A673 (cell line): Measurements from ENCODE around the gene SH2D2A. TPM values are rescaled to one million over a fixed set of nuclear protein-coding genes. Genes with fewer than 3 reads are reported as not detected.

ENCODE experiments used
- BruUV-seq: library from RNA; stranded (reverse); fragments of 400-500 nt; replicated peaks from 2 replicates; lab custom pipeline; 2021; lab: Mats Ljungman, UMichigan
- CTCF ChIA-PET: fragments of 300-600 bp; sonication (Branson Sonifier 250); formaldehyde crosslinking; loops from one replicate; lab custom pipeline; 2022; ENCODE audit warnings: antibody characterized with exemption; lab: Charles Lee
- POLR2A ChIA-PET: fragments of 300-600 bp; sonication (Branson Sonifier 250); formaldehyde crosslinking; loops from one replicate; lab custom pipeline; 2022; ENCODE audit warnings: antibody characterized with exemption; ENCODE audit not compliant: low non-redundant PET; lab: Charles Lee
- DNase-seq: peaks from one replicate; pipeline ENCODE4 v3.0.0-alpha.2; 2015; ENCODE audit warnings: low spot score
- H3K27ac ChIP-seq: fragments of 200-600 bp; sonication (generic); 2 replicates; pipeline ENCODE4 v1.5.1; 2016; ENCODE audit warnings: mixed run types, low read depth, mild to moderate bottlenecking, mixed read lengths, antibody characterized with exemption, low read length; ENCODE audit not compliant: poor library complexity, severe bottlenecking
- H3K27me3 ChIP-seq: fragments of 200-600 bp; sonication (generic); replicated peaks from 2 replicates; pipeline ENCODE4 v1.6.1; 2017; ENCODE audit warnings: mixed run types, low read depth, mild to moderate bottlenecking, mixed read lengths, antibody characterized with exemption, low read length; ENCODE audit not compliant: insufficient read depth, poor library complexity
- H3K36me3 ChIP-seq: fragments of 200-600 bp; sonication (generic); 2 replicates; pipeline ENCODE4 v1.6.1; 2016; ENCODE audit warnings: mixed run types, mild to moderate bottlenecking, mixed read lengths, antibody characterized with exemption, low read length; ENCODE audit not compliant: insufficient read depth, poor library complexity, severe bottlenecking
- H3K4me1 ChIP-seq: fragments of 200-600 bp; sonication (generic); 2 replicates; pipeline ENCODE4 v1.6.1; 2017; ENCODE audit warnings: mixed run types, mild to moderate bottlenecking, mixed read lengths, antibody characterized with exemption, low read length; ENCODE audit not compliant: insufficient read depth, poor library complexity, severe bottlenecking
- H3K4me3 ChIP-seq: fragments of 200-600 bp; sonication (generic); 2 replicates; pipeline ENCODE4 v1.5.1; 2016; ENCODE audit warnings: low read depth, mixed run types, mild to moderate bottlenecking, mixed read lengths, low read length; ENCODE audit not compliant: poor library complexity, severe bottlenecking
- H3K9me3 ChIP-seq: fragments of 200-600 bp; sonication (generic); 2 replicates; pipeline ENCODE4 v1.6.1; 2016; ENCODE audit warnings: mixed run types, low read depth, mild to moderate bottlenecking, mixed read lengths, antibody characterized with exemption, low read length; ENCODE audit not compliant: poor library complexity, severe bottlenecking
- EZH2 ChIP-seq: fragments of 200-600 bp; sonication (generic); IDR thresholded peaks from 2 replicates; pipeline ENCODE4 v1.6.1; 2017; ENCODE audit warnings: borderline replicate concordance, low read depth, mild to moderate bottlenecking, mixed read lengths, antibody characterized with exemption, low read length; ENCODE audit not compliant: poor library complexity, severe bottlenecking
- intact Hi-C: fragments of 100-400 bp; cut with micrococcal nuclease; formaldehyde crosslinking; loops from one replicate; pipeline ENCODE4 v1.10.0; 2022; ENCODE audit not compliant: unreplicated experiment
- total RNA-seq: library from RNA; stranded (reverse); gene quantifications from 2 replicates; pipeline ENCODE4 v1.2.3, GENCODE V29; 2021
- TF ChIP-seq, protein P1 (sequence below): fragments of 300-800, 200-600 bp; sonication (generic); conservative IDR thresholded peaks from 2 replicates; pipeline ENCODE4 v1.5.1; 2017; ENCODE audit warnings: low read depth, mild to moderate bottlenecking, antibody characterized with exemption, low read length, moderate library complexity, mixed read lengths

Gene SH2D2A
- total RNA-seq, 1 experiment from 2014 or later, result 3.5 TPM

DNA sequence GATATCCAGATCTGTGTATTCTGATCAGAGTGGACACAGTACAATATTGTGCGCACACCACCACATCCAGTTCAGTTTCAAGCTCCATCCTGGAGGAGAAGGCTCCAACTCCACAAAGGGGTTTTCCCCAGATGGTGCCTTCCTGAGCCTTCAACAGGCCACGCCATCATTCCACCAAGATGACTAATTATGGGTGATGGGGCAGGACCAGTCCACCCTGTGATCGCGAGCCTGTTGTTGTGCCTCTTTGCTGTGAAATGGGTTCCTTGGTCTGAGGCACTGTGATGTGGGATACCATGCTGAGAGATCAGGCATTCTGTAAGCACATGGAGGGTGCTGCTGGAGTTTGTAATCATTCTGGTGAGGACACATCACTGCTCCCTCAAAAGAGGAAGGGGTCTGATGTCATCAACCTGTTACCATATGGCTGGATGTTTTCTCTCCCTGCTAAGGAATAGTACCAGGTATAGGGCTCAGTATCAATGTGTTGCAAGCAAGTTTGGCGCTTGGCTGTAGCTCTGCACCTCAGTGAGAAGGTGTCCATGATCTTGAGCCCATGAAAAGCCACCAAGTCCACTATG lies 6.7 kb upstream of the SH2D2A start:
- intact Hi-C loops, result no loop called here

DNA sequence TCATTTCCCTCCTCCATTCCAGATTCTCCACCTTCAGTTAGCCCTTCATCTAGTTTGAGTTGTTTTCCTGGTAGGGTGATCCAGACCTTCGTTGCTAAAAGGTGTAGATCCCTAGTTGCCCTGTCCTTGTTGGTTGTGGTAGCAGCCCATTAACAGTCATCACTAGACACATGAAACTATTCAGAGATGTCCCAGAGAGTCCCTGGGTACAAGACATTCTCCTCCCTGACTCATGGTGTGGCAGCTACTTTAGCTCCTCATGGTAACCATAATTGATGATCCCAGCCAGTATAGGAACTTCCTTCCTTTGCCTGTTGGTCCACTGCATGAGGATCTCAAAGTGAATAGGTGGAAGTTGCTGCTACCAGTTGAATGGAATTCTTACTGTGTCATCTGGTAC lies 6.0 kb upstream of the SH2D2A start:
- H3K4me3 ChIP-seq, result no peak overlapping the region
- ChIA-PET POLR2A (no interaction called here), CTCF (interaction anchor here (0.6 to 0.9 kb wide), 3 partner anchors 9 to 96 kb away, joined by 3 read pairs; no protein-coding TSS in a partner anchor)
- no peaks in the 10 kb centered on the region for H3K9me3 ChIP-seq
- intact Hi-C loops, result no loop called here
- BruUV-seq, result no TSS peak
- TF ChIP-seq, protein P1, sequence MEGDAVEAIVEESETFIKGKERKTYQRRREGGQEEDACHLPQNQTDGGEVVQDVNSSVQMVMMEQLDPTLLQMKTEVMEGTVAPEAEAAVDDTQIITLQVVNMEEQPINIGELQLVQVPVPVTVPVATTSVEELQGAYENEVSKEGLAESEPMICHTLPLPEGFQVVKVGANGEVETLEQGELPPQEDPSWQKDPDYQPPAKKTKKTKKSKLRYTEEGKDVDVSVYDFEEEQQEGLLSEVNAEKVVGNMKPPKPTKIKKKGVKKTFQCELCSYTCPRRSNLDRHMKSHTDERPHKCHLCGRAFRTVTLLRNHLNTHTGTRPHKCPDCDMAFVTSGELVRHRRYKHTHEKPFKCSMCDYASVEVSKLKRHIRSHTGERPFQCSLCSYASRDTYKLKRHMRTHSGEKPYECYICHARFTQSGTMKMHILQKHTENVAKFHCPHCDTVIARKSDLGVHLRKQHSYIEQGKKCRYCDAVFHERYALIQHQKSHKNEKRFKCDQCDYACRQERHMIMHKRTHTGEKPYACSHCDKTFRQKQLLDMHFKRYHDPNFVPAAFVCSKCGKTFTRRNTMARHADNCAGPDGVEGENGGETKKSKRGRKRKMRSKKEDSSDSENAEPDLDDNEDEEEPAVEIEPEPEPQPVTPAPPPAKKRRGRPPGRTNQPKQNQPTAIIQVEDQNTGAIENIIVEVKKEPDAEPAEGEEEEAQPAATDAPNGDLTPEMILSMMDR, result no peak
- TF ChIP-seq EZH2, result no peak
- no peak overlapping the region for H3K27ac ChIP-seq
- H3K4me1 ChIP-seq, result no peaks in the 10 kb centered on the region
- H3K27me3 ChIP-seq, result no peaks in the 10 kb centered on the region
- no peak for DNase-seq
- no peaks in the 10 kb centered on the region for H3K36me3 ChIP-seq

More for the DNA sequence above, 6.7 kb upstream of the SH2D2A start:
- no peak for DNase-seq
- BruUV-seq, result no TSS peak
- no peaks in the 10 kb centered on the region for H3K9me3 ChIP-seq
- no peaks in the 10 kb centered on the region for H3K27me3 ChIP-seq
- no peak overlapping the region for H3K4me3 ChIP-seq
- H3K36me3 ChIP-seq, result no peaks in the 10 kb centered on the region
- CTCF ChIA-PET, result no interaction called here
- POLR2A ChIA-PET, result no interaction called here
- no peak overlapping the region for H3K27ac ChIP-seq
- no peak for TF ChIP-seq EZH2
- TF ChIP-seq, protein P1, result no peak
- no peaks in the 10 kb centered on the region for H3K4me1 ChIP-seq

DNA sequence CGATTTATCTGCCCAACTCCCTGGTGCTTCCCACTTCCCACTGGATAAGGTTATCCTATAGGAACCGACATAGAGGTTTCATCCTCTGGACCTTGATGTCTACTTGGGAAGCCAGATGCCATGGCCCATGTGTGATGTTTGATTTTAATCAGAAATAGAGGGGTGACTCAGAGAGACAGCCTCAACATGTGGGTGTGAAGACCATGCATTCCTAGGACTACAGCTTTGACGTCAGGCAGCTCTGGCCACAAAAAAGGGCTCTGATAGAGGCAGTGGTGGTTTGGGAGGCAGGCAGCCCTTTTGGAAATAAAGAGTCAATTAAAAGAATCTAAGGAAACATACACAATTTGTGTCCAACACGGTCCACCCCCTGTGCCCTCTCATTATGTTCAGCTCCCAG lies 5.2 kb upstream of the SH2D2A start:
- TF ChIP-seq, protein P1, result no peak
- TF ChIP-seq EZH2, result no peak
- Histone ChIP-seq H3K4me1 (peaks cover 2% of the 10 kb centered on the region), H3K36me3 (no peaks in the 10 kb centered on the region), H3K27ac (no peak overlapping the region), H3K27me3 (no peaks in the 10 kb centered on the region), H3K9me3 (no peaks in the 10 kb centered on the region), H3K4me3 (no peak overlapping the region)
- POLR2A ChIA-PET, result no interaction called here
- CTCF ChIA-PET, result interaction anchor here (0.8 to 0.9 kb wide), 2 partner anchors 8 to 17 kb away, joined by 3 read pairs; no protein-coding TSS in a partner anchor
- BruUV-seq, result no TSS peak
- no peak for DNase-seq
- intact Hi-C loops, result no loop called here
